CD4-positive, alpha-beta T cell treated with Interleukin-6 at 100 ng/mL for 8 hours (primary cell): Measurements from ENCODE around the gene SUPT20HL1.
"Not testable (repeated sequence)": the region's sequence is repeated elsewhere in the genome, so short reads cannot be mapped to it uniquely, and the experiment has no call there.

Source experiments
- DNase-seq: peaks from one replicate; pipeline ENCODE4 v3.0.0-alpha.2; 2020; ENCODE audit warnings: mixed read lengths, low spot score

The SUPT20HL1 gene

GRCh38 chrX:24363432-24364181 lies 3.2 kb downstream of the SUPT20HL1 start:
- DNase-seq: not testable (repeated sequence)

GRCh38 chrX:24364326-24364725 lies 3.9 kb downstream of the SUPT20HL1 start:
- DNase-seq: no peak

- DNase-seq: no peak
Measured at GRCh38 chrX:24364851-24365538, 4.6 kb downstream of the SUPT20HL1 start.

- DNase-seq: not testable (repeated sequence)
Measured at GRCh38 chrX:24366762-24367400, 6.4 kb downstream of the SUPT20HL1 start.

GRCh38 chrX:24369816-24370215 lies 9.4 kb downstream of the SUPT20HL1 start:
- DNase-seq: no peak

- DNase-seq: peak; percentile 59
Measured at GRCh38 chrX:24371391-24371972, 11.0 kb downstream of the SUPT20HL1 start.

- DNase-seq: no peak
Measured at GRCh38 chrX:24372021-24372763, 11.8 kb downstream of the SUPT20HL1 start.

- no peak for DNase-seq
Measured at GRCh38 chrX:24375600-24376131, 15.2 kb downstream of the SUPT20HL1 start.

- DNase-seq: no peak
Measured at GRCh38 chrX:24376403-24376802, 16.0 kb downstream of the SUPT20HL1 start.

- DNase-seq: no peak
Measured at GRCh38 chrX:24377195-24377594, 16.8 kb downstream of the SUPT20HL1 start.

GRCh38 chrX:24377911-24378468 lies 17.6 kb downstream of the SUPT20HL1 start:
- no peak for DNase-seq

GRCh38 chrX:24378706-24379105 lies 18.3 kb downstream of the SUPT20HL1 start:
- DNase-seq: no peak

- no peak for DNase-seq
Measured at GRCh38 chrX:24380262-24381187, 20.1 kb downstream of the SUPT20HL1 start.

GRCh38 chrX:24382315-24382714 lies 21.9 kb downstream of the SUPT20HL1 start:
- not testable (repeated sequence) for DNase-seq

- no peak for DNase-seq
Measured at GRCh38 chrX:24387724-24388123, 27.3 kb downstream of the SUPT20HL1 start.

GRCh38 chrX:24391389-24391788 lies 30.9 kb downstream of the SUPT20HL1 start:
- no peak for DNase-seq

- no peak for DNase-seq
Measured at GRCh38 chrX:24391843-24392242, 31.4 kb downstream of the SUPT20HL1 start.

- no peak for DNase-seq
Measured at GRCh38 chrX:24392709-24393108, 32.3 kb downstream of the SUPT20HL1 start.

- DNase-seq: peak; percentile 60
Measured at GRCh38 chrX:24395775-24396174, 35.3 kb downstream of the SUPT20HL1 start.
